HG02571 (cell line): ENCODE results near the gene SH3RF3.

ENCODE experiments used
- ATAC-seq: cut with Tn5 transposase; IDR thresholded peaks from one replicate; pipeline ENCODE4 v1.9.1; 2021; ENCODE audit warnings: mild to moderate bottlenecking, moderate library complexity; ENCODE audit not compliant: unreplicated experiment

Gene SH3RF3

DNA sequence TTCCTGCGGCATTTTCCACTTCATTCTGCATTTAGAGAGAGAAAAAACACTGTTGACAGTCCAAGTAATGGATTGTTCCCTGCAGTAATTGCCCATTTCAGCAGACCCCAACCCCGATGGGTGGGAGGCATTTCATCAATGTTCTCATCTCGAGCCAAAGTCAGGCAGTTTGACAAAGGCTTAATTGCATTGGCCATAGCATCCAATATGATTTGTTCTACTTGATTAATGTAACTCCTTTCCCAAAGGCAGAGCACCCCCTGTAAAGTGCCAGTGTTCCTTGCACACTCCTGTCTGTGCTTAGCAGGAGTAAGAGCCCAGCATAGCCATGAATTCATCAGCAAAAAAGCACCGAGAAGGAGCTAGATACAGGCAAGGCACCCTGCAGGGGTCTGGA lies 310.4 kb downstream of the SH3RF3 start:
- ATAC-seq = no peak

GRCh38 chr2:109439986-109440385 lies 311.0 kb downstream of the SH3RF3 start:
- ATAC-seq = no peak

- no peak for ATAC-seq
Observed at GRCh38 chr2:109440499-109441156, 311.6 kb downstream of the SH3RF3 start.

GRCh38 chr2:109442715-109443319 lies 313.8 kb downstream of the SH3RF3 start:
- ATAC-seq = no peak

GRCh38 chr2:109444916-109445315 lies 315.9 kb downstream of the SH3RF3 start:
- no peak for ATAC-seq

- no peak for ATAC-seq
Observed at GRCh38 chr2:109446278-109447131, 317.5 kb downstream of the SH3RF3 start.

GRCh38 chr2:109447251-109447661 lies 318.3 kb downstream of the SH3RF3 start:
- ATAC-seq = no peak

GRCh38 chr2:109447776-109448175 lies 318.8 kb downstream of the SH3RF3 start:
- ATAC-seq = no peak

DNA sequence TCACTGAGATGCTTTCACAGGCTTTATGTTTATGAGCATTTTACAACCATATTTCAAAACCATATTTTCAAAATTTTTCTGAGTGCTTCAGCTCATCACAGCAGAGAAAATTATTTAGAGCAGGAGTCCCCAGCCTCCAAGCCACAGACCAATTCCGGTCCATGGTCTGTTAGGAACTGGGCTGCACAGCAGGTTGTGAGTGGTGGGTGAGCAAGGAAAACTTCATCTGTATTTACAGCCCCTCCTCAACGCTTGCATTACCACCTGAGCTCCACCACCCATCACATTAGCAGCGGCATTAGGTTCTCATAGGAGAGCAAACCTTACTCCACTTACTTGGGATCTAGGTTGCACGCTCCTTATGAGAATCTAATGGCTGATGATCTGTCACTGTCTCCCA lies 319.2 kb downstream of the SH3RF3 start:
- ATAC-seq = no peak

GRCh38 chr2:109448946-109449788 lies 320.2 kb downstream of the SH3RF3 start:
- ATAC-seq = no peak

DNA sequence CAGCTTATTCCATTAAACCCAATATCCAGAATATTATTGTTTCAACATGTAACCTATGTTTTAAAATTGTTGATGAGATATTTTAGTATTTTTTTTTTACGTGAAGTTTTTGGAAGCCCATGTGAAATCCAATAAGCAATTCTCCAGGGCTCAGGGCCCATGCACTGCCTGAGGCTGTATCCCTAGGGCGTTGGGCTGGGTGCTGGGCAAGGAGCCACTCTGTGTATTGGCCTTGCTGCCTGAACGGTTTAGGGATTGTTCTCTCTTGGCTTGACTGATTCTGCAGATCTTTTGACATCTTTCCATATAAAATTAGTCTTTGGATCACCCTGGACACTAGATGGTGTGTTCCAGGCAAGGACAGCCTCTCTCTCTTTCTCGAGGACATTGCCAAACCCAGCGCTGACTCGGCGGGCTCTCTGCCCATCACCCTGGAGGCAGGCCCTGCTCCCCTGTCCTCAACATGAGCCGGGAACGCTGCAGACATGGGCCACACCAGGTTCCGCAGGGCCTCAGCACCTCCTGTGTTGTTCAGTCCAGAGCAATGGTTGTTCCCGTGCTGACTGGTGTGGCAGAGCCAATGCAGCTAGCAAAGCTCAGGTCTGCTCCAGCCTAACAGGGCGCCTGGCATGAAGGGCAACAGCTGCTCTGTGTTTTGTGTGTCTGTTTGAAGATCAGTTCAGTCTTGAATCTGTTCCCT lies 321.7 kb downstream of the SH3RF3 start:
- no peak for ATAC-seq

DNA sequence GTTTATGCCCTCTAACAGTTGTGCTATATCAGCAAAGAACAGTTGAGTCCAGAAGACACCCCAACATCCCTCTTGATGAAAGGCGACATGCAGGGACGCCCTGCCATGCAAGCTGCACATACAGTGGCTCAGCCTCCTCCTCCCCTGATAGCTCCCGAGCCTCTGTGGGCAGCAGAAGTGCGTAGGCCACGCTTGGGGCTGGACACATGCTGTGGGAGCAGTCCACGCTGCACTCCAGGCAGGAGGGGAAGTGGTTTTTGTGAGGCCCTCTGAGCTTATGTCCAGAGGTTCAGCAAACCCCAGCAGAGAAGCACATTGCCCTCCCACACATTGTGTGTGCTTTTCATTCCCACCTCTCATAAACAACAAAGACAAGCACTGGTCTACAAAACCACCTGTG lies 322.7 kb downstream of the SH3RF3 start:
- ATAC-seq = no peak

GRCh38 chr2:109452318-109453305 lies 323.6 kb downstream of the SH3RF3 start:
- ATAC-seq = no peak

GRCh38 chr2:109453371-109453995 lies 324.5 kb downstream of the SH3RF3 start:
- ATAC-seq = no peak

- ATAC-seq = no peak
Observed at GRCh38 chr2:109454304-109454703, 325.3 kb downstream of the SH3RF3 start.

- no peak for ATAC-seq
Observed at GRCh38 chr2:109454765-109455394, 325.9 kb downstream of the SH3RF3 start.

GRCh38 chr2:109455731-109456691 lies 327.0 kb downstream of the SH3RF3 start:
- no peak for ATAC-seq
